ENCODE data around the gene RND1. TPM values are rescaled to one million over a fixed set of nuclear protein-coding genes. Genes with fewer than 3 reads are reported as not detected.
A peak's percentile ranks its signal among the peaks of the same experiment; 100 is the strongest.
"Not testable (repeated sequence)": the region's sequence is repeated elsewhere in the genome, so short reads cannot be mapped to it uniquely, and the experiment has no call there.

The RND1 gene
- total RNA-seq, 1 donor: under 0.01 TPM

DNA sequence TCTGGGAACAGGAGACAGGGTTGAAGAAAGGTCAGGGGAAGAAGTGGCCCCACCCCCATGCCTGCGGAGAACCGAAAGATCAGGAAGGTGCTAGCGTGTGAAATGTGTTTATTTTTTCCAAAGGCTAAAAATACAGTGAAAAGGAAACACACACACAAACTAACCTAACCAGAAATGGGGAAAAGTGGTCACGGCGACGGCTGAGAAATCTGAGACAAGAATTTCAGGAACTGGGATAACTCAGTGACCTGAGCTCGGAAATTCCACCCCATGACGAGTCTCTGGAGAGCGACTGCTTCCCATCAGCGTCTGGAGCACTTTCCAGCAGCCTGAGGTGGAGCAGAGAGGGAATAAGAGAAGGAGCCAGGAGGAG lies 16.6 kb upstream of the RND1 start:
- H3K4me3 ChIP-seq (ENCODE audit: low read depth, low read length): peak overlapping the region; percentile 27
- TF ChIP-seq, protein P1, sequence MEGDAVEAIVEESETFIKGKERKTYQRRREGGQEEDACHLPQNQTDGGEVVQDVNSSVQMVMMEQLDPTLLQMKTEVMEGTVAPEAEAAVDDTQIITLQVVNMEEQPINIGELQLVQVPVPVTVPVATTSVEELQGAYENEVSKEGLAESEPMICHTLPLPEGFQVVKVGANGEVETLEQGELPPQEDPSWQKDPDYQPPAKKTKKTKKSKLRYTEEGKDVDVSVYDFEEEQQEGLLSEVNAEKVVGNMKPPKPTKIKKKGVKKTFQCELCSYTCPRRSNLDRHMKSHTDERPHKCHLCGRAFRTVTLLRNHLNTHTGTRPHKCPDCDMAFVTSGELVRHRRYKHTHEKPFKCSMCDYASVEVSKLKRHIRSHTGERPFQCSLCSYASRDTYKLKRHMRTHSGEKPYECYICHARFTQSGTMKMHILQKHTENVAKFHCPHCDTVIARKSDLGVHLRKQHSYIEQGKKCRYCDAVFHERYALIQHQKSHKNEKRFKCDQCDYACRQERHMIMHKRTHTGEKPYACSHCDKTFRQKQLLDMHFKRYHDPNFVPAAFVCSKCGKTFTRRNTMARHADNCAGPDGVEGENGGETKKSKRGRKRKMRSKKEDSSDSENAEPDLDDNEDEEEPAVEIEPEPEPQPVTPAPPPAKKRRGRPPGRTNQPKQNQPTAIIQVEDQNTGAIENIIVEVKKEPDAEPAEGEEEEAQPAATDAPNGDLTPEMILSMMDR (IDR thresholded peaks at IDR 0.05; ENCODE audit: insufficient read depth, low read depth, low read length): no peak
- DNase-seq (ENCODE audit: low read depth): peak; percentile 45

DNA sequence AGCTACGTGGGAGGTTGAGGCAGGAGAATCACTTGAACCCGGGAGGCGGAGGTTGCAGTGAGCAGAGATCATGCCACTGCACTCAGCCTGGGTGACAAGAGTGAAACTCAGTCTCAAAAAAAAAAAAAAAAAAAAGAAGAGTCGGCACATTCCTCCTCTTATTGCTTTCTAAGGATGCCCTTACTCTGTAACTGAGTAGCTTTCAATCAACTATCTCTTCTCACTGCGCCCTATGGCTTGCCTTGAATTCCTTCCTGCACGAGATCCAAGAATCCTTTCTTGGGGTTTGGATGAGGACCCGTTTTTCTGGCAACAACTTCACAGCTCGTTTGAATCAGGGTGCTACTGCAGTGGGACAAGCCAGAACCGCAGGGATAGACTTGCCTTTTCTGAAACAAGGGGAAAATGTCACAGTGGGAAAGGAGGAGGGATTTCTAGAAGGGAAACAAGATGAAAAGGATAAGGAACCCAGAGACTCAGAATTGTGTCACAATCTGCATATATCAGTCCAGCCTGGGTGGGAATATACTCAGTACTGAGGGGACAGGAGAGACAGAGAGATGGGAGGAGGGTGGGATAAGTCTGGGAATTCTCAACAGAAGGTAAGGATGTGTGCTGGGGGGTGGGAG lies 16.1 kb upstream of the RND1 start:
- TF ChIP-seq, protein P1 (IDR thresholded peaks at IDR 0.05; ENCODE audit: insufficient read depth, low read depth, low read length): no peak
- peak overlapping the region; percentile 27 for H3K4me3 ChIP-seq (ENCODE audit: low read depth, low read length)
- DNase-seq (ENCODE audit: low read depth): no peak

DNA sequence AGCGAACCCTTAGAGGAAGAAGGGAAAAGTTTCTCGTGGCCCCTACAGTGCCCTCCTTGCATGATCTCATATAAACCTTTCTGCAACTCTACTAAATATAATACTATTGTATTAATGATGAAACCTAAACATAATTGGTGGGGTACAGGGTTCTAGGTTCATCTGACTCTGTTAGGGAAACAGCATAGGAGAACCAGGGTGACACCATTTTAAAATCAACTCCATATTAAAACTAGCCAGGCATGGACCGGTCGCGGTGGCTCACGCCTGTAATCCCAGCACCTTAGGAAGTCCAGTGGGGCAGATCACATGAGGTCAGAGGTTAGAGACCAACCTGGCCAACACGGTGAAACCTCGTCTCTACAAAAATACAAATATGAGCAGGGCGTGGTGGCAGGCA lies 15.0 kb upstream of the RND1 start:
- TF ChIP-seq, protein P1 (IDR thresholded peaks at IDR 0.05; ENCODE audit: insufficient read depth, low read depth, low read length): no peak
- no peak for DNase-seq (ENCODE audit: low read depth)
- no peak overlapping the region for H3K4me3 ChIP-seq (ENCODE audit: low read depth, low read length)

DNA sequence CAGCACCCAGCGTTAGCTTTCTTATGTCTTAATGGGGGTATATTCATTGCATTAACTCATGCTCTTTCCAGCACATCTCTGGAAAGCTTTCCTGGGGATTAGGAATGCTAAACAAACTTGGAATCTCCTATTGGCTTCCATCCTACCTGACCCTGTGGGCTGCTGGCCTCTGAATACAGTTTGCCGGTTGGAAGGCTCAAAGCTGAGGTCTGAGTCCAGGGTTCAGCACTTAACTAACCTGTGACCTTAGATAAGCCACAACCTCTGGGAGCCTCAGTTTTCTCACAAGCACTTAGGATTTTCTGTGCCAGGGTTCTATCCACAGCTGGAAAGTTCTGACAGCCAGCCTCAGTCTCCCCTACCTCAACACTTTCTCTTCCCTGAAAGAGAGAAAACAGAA lies 12.9 kb upstream of the RND1 start:
- TF ChIP-seq, protein P1 (IDR thresholded peaks at IDR 0.05; ENCODE audit: insufficient read depth, low read depth, low read length): no peak
- H3K4me3 ChIP-seq (ENCODE audit: low read depth, low read length): no peak overlapping the region
- DNase-seq (ENCODE audit: low read depth): no peak

DNA sequence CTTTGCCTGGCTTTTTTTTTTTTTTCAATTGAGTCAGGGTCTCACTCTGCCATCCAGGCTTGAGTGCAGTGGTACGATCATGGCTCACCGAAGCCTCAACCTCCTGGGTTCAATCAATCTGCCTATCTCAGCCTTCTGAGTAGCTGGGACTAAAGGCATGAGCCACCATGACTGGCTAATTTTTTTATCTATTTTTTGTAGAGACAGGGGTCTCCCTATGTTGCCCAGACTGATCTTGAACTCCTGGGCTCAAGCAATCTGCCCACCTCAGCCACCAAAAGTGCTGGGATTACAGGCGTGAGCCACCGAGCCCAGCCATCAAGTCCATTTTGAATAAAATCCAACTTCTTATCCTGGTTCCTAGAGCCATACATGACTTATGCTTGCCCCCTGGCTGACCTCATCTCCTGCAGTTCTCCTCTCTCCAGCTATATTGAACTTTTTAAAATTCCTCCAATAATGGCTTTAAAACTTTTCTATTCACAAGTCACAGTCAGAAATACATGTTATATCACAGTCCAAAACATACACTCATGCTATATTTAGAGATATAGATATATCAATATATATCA lies 10.4 kb upstream of the RND1 start:
- TF ChIP-seq, protein P1 (IDR thresholded peaks at IDR 0.05; ENCODE audit: insufficient read depth, low read depth, low read length): no peak
- H3K4me3 ChIP-seq (ENCODE audit: low read depth, low read length): no peak overlapping the region
- DNase-seq (ENCODE audit: low read depth): no peak

DNA sequence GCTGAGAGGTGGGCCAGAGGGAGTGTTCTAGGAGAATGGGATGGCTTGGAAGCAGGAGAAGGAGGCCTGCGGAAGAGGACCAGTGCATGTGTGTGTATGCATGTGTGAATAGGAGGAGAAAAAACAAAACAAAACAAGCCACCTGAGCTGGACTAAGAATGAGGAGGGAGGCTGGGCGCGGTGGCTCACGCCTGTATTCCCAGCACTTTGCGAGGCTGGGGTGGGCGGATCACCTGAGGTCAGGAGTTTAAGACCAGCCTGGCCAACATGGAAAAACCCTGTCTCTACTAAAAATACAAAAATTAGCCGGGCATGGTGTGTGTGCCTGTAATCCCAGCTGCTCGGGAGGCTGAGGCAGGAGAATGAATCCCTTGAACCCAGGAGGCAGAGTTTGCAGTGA lies 7.9 kb upstream of the RND1 start:
- not testable (repeated sequence) for DNase-seq (ENCODE audit: low read depth)

DNA sequence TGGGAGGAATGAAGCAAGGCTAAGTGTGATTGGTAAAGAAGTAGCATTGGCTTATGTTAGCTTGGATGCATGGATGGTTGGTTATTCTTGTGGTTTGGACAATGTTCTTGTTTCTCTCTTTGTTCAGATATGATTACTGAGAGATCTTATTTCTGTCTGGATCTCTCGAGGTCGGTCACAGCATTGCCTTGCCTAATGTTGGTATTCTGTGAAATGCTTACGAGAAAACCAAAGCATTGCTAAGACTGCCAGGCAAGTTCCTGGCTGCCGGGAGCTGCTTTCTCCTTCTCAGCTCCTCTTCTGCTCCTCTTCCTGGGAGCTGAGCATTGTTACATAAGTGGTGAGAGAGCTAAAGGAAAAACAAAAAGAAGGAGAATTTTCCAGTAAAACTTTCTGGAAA lies 7.4 kb upstream of the RND1 start:
- no peak overlapping the region for H3K4me3 ChIP-seq (ENCODE audit: low read depth, low read length)
- no peak for DNase-seq (ENCODE audit: low read depth)
- TF ChIP-seq, protein P1 (IDR thresholded peaks at IDR 0.05; ENCODE audit: insufficient read depth, low read depth, low read length): no peak

More for the DNA sequence above, 7.9 kb upstream of the RND1 start:
- not testable (repeated sequence) for H3K4me3 ChIP-seq (ENCODE audit: low read depth, low read length)

All from fibroblast of villous mesenchyme (primary cell).